A673 (cell line): ENCODE results near the gene VSIG10L.

ENCODE experiments used
- EZH2 ChIP-seq: fragments of 200-600 bp; sonication (generic); IDR thresholded peaks from 2 replicates; pipeline ENCODE4 v1.6.1; 2017; ENCODE audit warnings: borderline replicate concordance, low read depth, mild to moderate bottlenecking, mixed read lengths, antibody characterized with exemption, low read length; ENCODE audit not compliant: poor library complexity, severe bottlenecking
- TF ChIP-seq, protein P1 (sequence below): fragments of 300-800, 200-600 bp; sonication (generic); conservative IDR thresholded peaks from 2 replicates; pipeline ENCODE4 v1.5.1; 2017; ENCODE audit warnings: low read depth, mild to moderate bottlenecking, antibody characterized with exemption, low read length, moderate library complexity, mixed read lengths

DNA sequence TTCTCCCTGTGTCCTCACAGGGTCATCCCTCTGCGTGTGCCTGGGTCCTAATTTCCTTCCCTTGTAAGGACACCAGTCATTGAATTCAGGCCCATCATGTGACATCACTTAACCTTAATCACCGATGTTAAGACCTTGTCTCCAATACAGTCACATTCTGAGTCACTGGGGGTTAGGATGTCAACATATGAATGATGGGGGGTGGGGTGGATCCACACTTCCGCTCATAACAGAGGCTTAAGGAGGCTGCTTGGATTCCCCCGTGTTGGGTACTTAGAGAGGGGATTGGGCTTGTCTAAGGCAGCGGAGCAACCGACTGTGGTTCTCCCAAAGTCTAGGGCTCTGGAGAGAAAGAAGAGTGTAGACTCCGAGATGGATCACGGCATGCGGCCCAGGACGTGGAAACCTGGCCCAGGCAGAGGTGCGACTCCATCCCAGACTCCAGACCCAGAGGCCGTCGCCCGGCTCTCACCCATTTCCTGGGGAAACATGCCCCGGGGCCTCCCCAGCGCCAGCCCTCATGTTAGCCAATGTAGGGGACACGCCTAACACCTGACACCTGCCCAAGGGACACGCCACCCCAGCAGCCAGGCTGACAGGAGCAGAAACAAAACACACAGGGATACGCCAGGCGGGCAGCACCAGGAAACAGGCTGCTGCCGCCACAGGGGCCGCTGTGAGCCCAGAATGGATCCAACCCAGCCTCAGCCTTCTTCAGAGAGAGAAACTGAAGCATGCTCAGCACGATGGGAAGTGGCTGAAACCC is 47.5 kb downstream of the VSIG10L start:
- TF ChIP-seq, protein P1, sequence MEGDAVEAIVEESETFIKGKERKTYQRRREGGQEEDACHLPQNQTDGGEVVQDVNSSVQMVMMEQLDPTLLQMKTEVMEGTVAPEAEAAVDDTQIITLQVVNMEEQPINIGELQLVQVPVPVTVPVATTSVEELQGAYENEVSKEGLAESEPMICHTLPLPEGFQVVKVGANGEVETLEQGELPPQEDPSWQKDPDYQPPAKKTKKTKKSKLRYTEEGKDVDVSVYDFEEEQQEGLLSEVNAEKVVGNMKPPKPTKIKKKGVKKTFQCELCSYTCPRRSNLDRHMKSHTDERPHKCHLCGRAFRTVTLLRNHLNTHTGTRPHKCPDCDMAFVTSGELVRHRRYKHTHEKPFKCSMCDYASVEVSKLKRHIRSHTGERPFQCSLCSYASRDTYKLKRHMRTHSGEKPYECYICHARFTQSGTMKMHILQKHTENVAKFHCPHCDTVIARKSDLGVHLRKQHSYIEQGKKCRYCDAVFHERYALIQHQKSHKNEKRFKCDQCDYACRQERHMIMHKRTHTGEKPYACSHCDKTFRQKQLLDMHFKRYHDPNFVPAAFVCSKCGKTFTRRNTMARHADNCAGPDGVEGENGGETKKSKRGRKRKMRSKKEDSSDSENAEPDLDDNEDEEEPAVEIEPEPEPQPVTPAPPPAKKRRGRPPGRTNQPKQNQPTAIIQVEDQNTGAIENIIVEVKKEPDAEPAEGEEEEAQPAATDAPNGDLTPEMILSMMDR = no peak
- TF ChIP-seq EZH2 = no peak
